ENCODE data around the gene CENPF.

- no peak for TF ChIP-seq ELF4 (IDR thresholded peaks at IDR 0.05)
- TF ChIP-seq SUZ12 (IDR thresholded peaks at IDR 0.05), result no peak
- TF ChIP-seq LEF1 (IDR thresholded peaks at IDR 0.05; ENCODE audit: borderline replicate concordance), result no peak
- no peak for TF ChIP-seq BHLHE40 (IDR thresholded peaks at IDR 0.05; ENCODE audit: borderline replicate concordance)
- no peak for TF ChIP-seq FOXA1 (IDR thresholded peaks at IDR 0.05)
- TF ChIP-seq SP1 (IDR thresholded peaks at IDR 0.05), result no peak
- no peak for TF ChIP-seq NFRKB (IDR thresholded peaks at IDR 0.05)
- TF ChIP-seq PKNOX1 (IDR thresholded peaks at IDR 0.05), result no peak
- TF ChIP-seq CTBP1 (IDR thresholded peaks at IDR 0.05; ENCODE audit: borderline replicate concordance), result no peak
- no peak for TF ChIP-seq FOXM1 (IDR thresholded peaks at IDR 0.05; ENCODE audit: borderline replicate concordance)
- no peak for TF ChIP-seq TARDBP (IDR thresholded peaks at IDR 0.05)
- no peak for TF ChIP-seq ZNF384 (IDR thresholded peaks at IDR 0.05)
- no peak for TF ChIP-seq FOXK2 (IDR thresholded peaks at IDR 0.05)
- TF ChIP-seq L3MBTL2 (conservative IDR thresholded peaks at IDR 0.05), result no peak
Measured at GRCh38 chr1:214635086-214635485, 32.1 kb downstream of the CENPF start.
